ENCODE results near the gene CCL5. TPM values are rescaled to one million over a fixed set of nuclear protein-coding genes. Genes with fewer than 3 reads are reported as not detected.

Gene CCL5
- total RNA-seq, 1 donor: 0.36 TPM

- TF ChIP-seq CTCF (IDR thresholded peaks at IDR 0.05; ENCODE audit: extremely low read depth, low read depth, low read length): no peak
- Histone ChIP-seq H3K79me2 (ENCODE audit: insufficient read depth, low read length) (no peaks in the 10 kb centered on the region), H3K36me3 (ENCODE audit: insufficient read depth, low read length) (no peaks in the 10 kb centered on the region), H3K27ac (ENCODE audit: low read depth, low read length) (no peak overlapping the region), H3K9me3 (ENCODE audit: low read depth, low read length) (no peaks in the 10 kb centered on the region), H3K4me3 (ENCODE audit: insufficient read depth, low read length) (no peak overlapping the region), H3K4me2 (ENCODE audit: insufficient read depth, low read length) (no peak overlapping the region), H3K27me3 (ENCODE audit: insufficient read depth, low read length) (no peaks in the 10 kb centered on the region), H3K4me1 (ENCODE audit: insufficient read depth, low read length) (peaks cover 2% of the 10 kb centered on the region), H2AFZ (ENCODE audit: low read length) (no peak overlapping the region), H4K20me1 (ENCODE audit: insufficient read depth, low read length) (no peaks in the 10 kb centered on the region)
- DNase-seq (ENCODE audit: insufficient read length, low spot score, missing footprints): no peak
Measured at GRCh38 chr17:35870906-35871819, 9.0 kb downstream of the CCL5 start.

GRCh38 chr17:35868737-35869136, 11.4 kb downstream of the CCL5 start, which contains the start of gene HEATR9:
Gene HEATR9 (minus strand): TSS chr17:35868891. CDS start chr17:35868742, 149 bp downstream.
- Histone ChIP-seq H3K79me2 (ENCODE audit: insufficient read depth, low read length) (no peaks in the 10 kb centered on the region), H3K4me1 (ENCODE audit: insufficient read depth, low read length) (peaks cover 2% of the 10 kb centered on the region), H3K9me3 (ENCODE audit: low read depth, low read length) (no peaks in the 10 kb centered on the region), H2AFZ (ENCODE audit: low read length) (no peak within 1 kb of the TSS), H3K4me3 (ENCODE audit: insufficient read depth, low read length) (no peak within 1 kb of the TSS), H3K4me2 (ENCODE audit: insufficient read depth, low read length) (no peak within 1 kb of the TSS), H3K27ac (ENCODE audit: low read depth, low read length) (no peak within 1 kb of the TSS), H3K36me3 (ENCODE audit: insufficient read depth, low read length) (no peaks in the 10 kb centered on the region), H3K27me3 (ENCODE audit: insufficient read depth, low read length) (no peaks in the 10 kb centered on the region), H4K20me1 (ENCODE audit: insufficient read depth, low read length) (no peaks in the 10 kb centered on the region)
- no peak for TF ChIP-seq CTCF (IDR thresholded peaks at IDR 0.05; ENCODE audit: extremely low read depth, low read depth, low read length)
- DNase-seq (ENCODE audit: insufficient read length, low spot score, missing footprints): no peak

DNA sequence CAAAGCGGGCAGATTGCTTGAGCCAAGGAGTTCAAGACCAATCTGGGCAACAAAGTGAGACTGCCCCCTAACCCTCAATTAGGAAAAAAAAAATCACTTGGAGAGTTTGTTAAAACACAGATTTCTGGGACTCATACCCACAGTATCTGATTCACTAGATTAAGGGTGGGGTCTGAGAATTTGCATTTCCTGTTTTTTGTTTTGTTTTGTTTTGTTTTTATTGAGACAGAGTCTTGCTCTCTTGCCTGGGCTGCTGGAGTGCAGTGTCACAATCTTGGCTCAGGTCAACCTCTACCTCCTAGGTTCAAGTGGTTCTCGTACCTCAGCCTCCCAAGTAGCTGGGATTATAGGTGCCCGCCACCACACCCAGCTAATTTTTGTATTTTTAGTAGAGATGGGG, 12.6 kb downstream of the CCL5 start:
- no peak overlapping the region for H3K4me3 ChIP-seq (ENCODE audit: insufficient read depth, low read length)
- no peaks in the 10 kb centered on the region for H3K36me3 ChIP-seq (ENCODE audit: insufficient read depth, low read length)
- H3K27me3 ChIP-seq (ENCODE audit: insufficient read depth, low read length): no peaks in the 10 kb centered on the region
- H4K20me1 ChIP-seq (ENCODE audit: insufficient read depth, low read length): no peaks in the 10 kb centered on the region
- no peak for TF ChIP-seq CTCF (IDR thresholded peaks at IDR 0.05; ENCODE audit: extremely low read depth, low read depth, low read length)
- no peaks in the 10 kb centered on the region for H3K79me2 ChIP-seq (ENCODE audit: insufficient read depth, low read length)
- no peaks in the 10 kb centered on the region for H3K9me3 ChIP-seq (ENCODE audit: low read depth, low read length)
- H3K4me1 ChIP-seq (ENCODE audit: insufficient read depth, low read length): peaks cover 2% of the 10 kb centered on the region
- H2AFZ ChIP-seq (ENCODE audit: low read length): no peak overlapping the region
- no peak for DNase-seq (ENCODE audit: insufficient read length, low spot score, missing footprints)
- H3K27ac ChIP-seq (ENCODE audit: low read depth, low read length): no peak overlapping the region
- no peak overlapping the region for H3K4me2 ChIP-seq (ENCODE audit: insufficient read depth, low read length)

- Histone ChIP-seq H3K27me3 (ENCODE audit: insufficient read depth, low read length) (no peaks in the 10 kb centered on the region), H3K4me3 (ENCODE audit: insufficient read depth, low read length) (no peak overlapping the region), H3K27ac (ENCODE audit: low read depth, low read length) (no peak overlapping the region), H3K4me2 (ENCODE audit: insufficient read depth, low read length) (no peak overlapping the region), H3K79me2 (ENCODE audit: insufficient read depth, low read length) (no peaks in the 10 kb centered on the region), H2AFZ (ENCODE audit: low read length) (no peak overlapping the region), H3K9me3 (ENCODE audit: low read depth, low read length) (no peaks in the 10 kb centered on the region), H3K36me3 (ENCODE audit: insufficient read depth, low read length) (no peaks in the 10 kb centered on the region), H3K4me1 (ENCODE audit: insufficient read depth, low read length) (peaks cover 2% of the 10 kb centered on the region), H4K20me1 (ENCODE audit: insufficient read depth, low read length) (no peaks in the 10 kb centered on the region)
- no peak for DNase-seq (ENCODE audit: insufficient read length, low spot score, missing footprints)
- no peak for TF ChIP-seq CTCF (IDR thresholded peaks at IDR 0.05; ENCODE audit: extremely low read depth, low read depth, low read length)
Measured at GRCh38 chr17:35866341-35866950, 13.7 kb downstream of the CCL5 start.

All from osteoblast (primary cell).